Measurements from ENCODE around the gene NRXN3.

DNA sequence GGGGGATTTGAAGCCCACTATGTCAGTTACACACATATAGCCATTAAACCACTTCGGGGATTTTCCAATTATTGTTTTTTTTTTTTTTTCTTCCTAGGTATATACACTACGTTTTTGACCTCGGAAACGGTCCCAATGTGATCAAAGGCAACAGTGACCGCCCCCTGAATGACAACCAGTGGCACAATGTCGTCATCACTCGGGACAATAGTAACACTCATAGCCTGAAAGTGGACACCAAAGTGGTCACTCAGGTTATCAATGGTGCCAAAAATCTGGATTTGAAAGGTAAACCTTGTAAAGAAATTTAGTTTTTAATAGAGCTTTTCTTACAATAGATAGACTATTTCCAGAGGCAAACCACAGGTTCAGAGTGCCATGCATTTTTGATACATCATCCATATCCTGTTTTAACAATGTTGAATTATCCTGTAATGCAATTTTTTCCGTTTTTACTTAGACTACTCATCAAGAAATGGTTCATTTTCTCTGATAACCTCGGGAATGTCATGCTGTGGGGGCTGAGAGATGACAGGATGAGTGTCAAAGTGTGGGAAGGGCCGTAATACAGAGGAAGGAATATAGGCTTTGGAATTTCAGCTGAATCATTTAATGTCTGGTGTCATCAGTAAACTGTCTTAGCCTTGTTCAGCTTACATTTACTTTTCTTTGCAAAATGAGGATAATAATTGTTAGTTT, 797.1 kb downstream of the NRXN3 start:
- TF ChIP-seq, protein P1, sequence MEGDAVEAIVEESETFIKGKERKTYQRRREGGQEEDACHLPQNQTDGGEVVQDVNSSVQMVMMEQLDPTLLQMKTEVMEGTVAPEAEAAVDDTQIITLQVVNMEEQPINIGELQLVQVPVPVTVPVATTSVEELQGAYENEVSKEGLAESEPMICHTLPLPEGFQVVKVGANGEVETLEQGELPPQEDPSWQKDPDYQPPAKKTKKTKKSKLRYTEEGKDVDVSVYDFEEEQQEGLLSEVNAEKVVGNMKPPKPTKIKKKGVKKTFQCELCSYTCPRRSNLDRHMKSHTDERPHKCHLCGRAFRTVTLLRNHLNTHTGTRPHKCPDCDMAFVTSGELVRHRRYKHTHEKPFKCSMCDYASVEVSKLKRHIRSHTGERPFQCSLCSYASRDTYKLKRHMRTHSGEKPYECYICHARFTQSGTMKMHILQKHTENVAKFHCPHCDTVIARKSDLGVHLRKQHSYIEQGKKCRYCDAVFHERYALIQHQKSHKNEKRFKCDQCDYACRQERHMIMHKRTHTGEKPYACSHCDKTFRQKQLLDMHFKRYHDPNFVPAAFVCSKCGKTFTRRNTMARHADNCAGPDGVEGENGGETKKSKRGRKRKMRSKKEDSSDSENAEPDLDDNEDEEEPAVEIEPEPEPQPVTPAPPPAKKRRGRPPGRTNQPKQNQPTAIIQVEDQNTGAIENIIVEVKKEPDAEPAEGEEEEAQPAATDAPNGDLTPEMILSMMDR (IDR thresholded peaks at IDR 0.05), result no peak
- TF ChIP-seq EP300 (IDR thresholded peaks at IDR 0.05) (no peak), POLR2A (IDR thresholded peaks at IDR 0.05) (no peak)

Data from stomach (tissue), 4 donors.